ENCODE measurements around the gene POR. TPM values are rescaled to one million over a fixed set of nuclear protein-coding genes. Genes with fewer than 3 reads are reported as not detected.
A peak's percentile ranks its signal among the peaks of the same experiment; 100 is the strongest.

POR gene
- total RNA-seq, 1 experiment from 2014 or later: 151 TPM

DNA sequence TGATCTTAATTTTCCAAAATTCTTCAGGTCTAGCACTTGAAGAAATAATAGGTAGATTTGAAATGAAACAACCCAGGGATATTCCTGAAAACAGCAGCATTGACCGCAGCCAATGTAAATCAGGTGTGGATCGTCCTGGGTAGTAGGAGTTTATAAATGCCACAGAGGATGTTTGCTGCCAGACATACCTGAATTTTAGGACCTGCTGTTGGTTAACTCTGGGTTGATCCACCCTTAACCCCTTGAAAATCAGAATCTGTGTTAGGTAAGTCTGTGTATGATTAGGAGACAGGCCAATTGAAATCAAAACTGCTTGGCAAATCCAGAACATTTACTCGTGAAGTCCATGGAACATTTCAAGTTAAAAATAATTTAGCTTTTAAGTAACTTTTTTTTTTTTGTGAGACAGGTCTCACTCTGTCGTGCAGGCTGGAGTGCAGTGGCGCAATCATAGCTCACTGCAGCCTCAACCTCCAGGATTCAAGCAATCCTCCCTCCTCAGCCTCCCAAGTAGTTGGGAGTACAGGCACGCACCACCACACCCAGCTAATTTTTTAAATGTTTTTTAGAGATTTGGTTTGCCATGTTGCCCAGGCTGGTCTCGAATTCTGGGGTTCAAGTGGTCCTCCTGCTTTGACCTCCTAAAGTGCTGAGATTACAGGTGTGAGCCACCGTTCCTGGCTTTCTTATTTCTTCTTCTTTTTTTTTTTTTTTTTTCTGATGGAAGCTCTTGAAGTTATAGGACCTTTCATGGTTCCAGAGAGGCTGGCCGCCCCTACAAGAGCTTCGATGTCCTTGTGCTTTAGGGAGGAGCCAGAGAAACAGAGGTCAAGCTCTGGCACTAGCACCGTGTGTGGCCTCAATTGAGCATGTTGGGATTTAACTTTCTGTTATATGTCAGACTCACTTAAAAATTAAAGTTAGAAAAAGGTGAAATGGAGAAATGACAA, 2.0 kb downstream of the POR start:
- DNase-seq (ENCODE audit: low spot score): no peak
- POLR2A ChIA-PET: interaction anchor here (0.7 kb wide), 2 partner anchors 10 to 46 kb away, joined by 3 read pairs; no protein-coding TSS in a partner anchor

DNA sequence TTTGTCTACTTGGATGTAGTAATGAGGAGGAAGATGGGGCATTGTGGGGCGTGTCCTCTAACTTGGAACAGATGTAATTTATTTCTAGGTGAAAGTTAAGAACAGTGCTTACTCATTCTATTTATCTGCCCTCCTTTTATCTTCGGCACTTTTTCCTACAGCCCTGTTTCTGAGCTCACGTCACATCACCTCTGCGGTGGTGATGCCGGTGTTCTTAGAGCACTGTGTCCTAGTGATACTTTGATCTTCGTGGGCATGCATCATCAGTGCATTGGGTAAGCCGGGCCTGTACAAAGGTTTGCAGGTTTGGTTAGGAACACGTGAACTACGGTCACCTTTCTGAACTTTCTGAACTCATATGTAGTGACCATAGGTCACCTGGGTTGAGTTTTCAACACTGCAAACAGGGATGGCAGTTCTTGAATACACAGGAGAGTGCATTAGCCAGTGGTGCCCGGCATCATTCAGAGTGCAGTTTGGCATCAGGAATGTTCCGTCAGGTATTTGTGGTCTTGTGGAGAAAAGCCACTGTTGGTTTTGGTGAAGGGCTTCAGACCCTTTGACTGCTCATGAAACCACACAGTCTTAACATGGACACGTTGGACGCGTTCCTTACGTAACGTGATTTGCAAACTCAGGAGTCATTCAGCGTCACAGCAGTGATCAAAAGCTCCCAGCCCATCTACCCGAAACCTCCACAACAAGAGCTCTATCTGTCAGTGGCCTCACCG, 5.6 kb downstream of the POR start:
- Mint-ChIP-seq H3K27ac (0 out of 2 replicates have a peak overlapping the region, but pooled peaks have one; percentile 30), H3K9me3 (no peaks in the 10 kb centered on the region), H3K36me3 (peaks cover 9% of the 10 kb centered on the region; the same call in 1 of the 2 replicates), H3K4me1 (peaks cover 31% of the 10 kb centered on the region), H3K4me3 (no peak overlapping the region), H3K27me3 (ENCODE audit: low read depth) (no peaks in the 10 kb centered on the region)
- POLR2A ChIA-PET: interaction anchor here (0.7 kb wide), 1 partner anchor 243 kb away, joined by 7 read pairs; no protein-coding TSS in a partner anchor
- CTCF ChIA-PET: interaction anchor here (1.0 kb wide), 1 partner anchor 100 kb away, joined by 6 read pairs; no protein-coding TSS in a partner anchor
- TF ChIP-seq, protein P1, sequence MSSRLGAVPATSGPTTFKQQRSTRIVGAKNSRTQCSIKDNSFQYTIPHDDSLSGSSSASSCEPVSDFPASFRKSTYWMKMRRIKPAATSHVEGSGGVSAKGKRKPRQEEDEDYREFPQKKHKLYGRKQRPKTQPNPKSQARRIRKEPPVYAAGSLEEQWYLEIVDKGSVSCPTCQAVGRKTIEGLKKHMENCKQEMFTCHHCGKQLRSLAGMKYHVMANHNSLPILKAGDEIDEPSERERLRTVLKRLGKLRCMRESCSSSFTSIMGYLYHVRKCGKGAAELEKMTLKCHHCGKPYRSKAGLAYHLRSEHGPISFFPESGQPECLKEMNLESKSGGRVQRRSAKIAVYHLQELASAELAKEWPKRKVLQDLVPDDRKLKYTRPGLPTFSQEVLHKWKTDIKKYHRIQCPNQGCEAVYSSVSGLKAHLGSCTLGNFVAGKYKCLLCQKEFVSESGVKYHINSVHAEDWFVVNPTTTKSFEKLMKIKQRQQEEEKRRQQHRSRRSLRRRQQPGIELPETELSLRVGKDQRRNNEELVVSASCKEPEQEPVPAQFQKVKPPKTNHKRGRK (CRISPR knock-in tag; IDR thresholded peaks at IDR 0.05; ENCODE audit: borderline replicate concordance): no peak
- no peak for TF ChIP-seq MXD4 (CRISPR knock-in tag; IDR thresholded peaks at IDR 0.05; ENCODE audit: borderline replicate concordance)
- peak; percentile 91; the same call in 1 of the 2 replicates for TF ChIP-seq GABPB1 (CRISPR knock-in tag; IDR thresholded peaks at IDR 0.05)
- ATAC-seq (no peak), DNase-seq (ENCODE audit: low spot score) (no peak)

More for the DNA sequence above, 2.0 kb downstream of the POR start:
- no peaks in the 10 kb centered on the region for H3K27me3 Mint-ChIP-seq (ENCODE audit: low read depth)
- TF ChIP-seq ZNF219 (CRISPR knock-in tag; IDR thresholded peaks at IDR 0.05; ENCODE audit: borderline replicate concordance): no peak
- TF ChIP-seq, protein P2, sequence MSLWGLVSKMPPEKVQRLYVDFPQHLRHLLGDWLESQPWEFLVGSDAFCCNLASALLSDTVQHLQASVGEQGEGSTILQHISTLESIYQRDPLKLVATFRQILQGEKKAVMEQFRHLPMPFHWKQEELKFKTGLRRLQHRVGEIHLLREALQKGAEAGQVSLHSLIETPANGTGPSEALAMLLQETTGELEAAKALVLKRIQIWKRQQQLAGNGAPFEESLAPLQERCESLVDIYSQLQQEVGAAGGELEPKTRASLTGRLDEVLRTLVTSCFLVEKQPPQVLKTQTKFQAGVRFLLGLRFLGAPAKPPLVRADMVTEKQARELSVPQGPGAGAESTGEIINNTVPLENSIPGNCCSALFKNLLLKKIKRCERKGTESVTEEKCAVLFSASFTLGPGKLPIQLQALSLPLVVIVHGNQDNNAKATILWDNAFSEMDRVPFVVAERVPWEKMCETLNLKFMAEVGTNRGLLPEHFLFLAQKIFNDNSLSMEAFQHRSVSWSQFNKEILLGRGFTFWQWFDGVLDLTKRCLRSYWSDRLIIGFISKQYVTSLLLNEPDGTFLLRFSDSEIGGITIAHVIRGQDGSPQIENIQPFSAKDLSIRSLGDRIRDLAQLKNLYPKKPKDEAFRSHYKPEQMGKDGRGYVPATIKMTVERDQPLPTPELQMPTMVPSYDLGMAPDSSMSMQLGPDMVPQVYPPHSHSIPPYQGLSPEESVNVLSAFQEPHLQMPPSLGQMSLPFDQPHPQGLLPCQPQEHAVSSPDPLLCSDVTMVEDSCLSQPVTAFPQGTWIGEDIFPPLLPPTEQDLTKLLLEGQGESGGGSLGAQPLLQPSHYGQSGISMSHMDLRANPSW (CRISPR knock-in tag; conservative IDR thresholded peaks at IDR 0.05; ENCODE audit: low read depth): no peak
- no peak for TF ChIP-seq MYBL2 (CRISPR knock-in tag; IDR thresholded peaks at IDR 0.05)
- TF ChIP-seq JAZF1 (CRISPR knock-in tag; IDR thresholded peaks at IDR 0.05): no peak
- no peak for TF ChIP-seq KAT7 (CRISPR knock-in tag; IDR thresholded peaks at IDR 0.05; ENCODE audit: borderline replicate concordance)
- TF ChIP-seq GTF2I (CRISPR knock-in tag; conservative IDR thresholded peaks at IDR 0.05): no peak
- no peak for TF ChIP-seq TP53 (CRISPR knock-in tag; IDR thresholded peaks at IDR 0.05)
- peak overlapping the region; percentile 87 for H3K4me3 Mint-ChIP-seq
- CTCF ChIA-PET: interaction anchor here (4.6 kb wide), 1 partner anchor 50 kb away, joined by 16 read pairs; no protein-coding TSS in a partner anchor
- H3K36me3 Mint-ChIP-seq: no peaks in the 10 kb centered on the region; the same call in 1 of the 2 replicates
- H3K9me3 Mint-ChIP-seq: no peaks in the 10 kb centered on the region
- ATAC-seq: no peak
- H3K4me1 Mint-ChIP-seq: peaks cover 36% of the 10 kb centered on the region
- peak overlapping the region; percentile 68 for H3K27ac Mint-ChIP-seq

DNA sequence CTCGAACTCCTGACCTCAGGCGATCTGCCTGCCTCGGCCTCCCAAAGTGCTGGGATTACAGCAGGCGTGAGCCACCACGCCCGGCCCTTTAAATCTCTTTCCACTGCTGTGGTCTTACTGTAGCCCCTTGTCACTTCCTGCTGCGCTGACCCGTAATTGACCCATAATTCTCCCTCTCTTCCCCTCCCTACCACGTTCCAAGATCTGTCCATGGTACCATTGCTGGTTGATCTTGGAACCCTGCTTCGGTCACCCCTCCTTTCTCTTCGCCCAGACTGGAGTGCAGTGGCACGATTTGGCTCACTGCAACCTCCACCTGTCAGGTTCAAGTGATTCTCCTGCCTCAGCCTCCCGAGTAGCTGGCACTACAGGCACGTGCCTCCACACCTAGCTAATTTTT, 6.5 kb downstream of the POR start:
- Mint-ChIP-seq H3K36me3 (peaks cover 13% of the 10 kb centered on the region), H3K27me3 (ENCODE audit: low read depth) (no peaks in the 10 kb centered on the region), H3K9me3 (no peaks in the 10 kb centered on the region), H3K27ac (no peak overlapping the region), H3K4me1 (peaks cover 23% of the 10 kb centered on the region), H3K4me3 (no peak overlapping the region)
- no peak for DNase-seq (ENCODE audit: low spot score)
- CTCF ChIA-PET: interaction anchor here (0.8 to 1.0 kb wide), 2 partner anchors 51 to 99 kb away, joined by 4 to 6 read pairs; no protein-coding TSS in a partner anchor
- POLR2A ChIA-PET: interaction anchor here (0.6 to 1.0 kb wide), 2 partner anchors 14 to 272 kb away, joined by 3 read pairs; no protein-coding TSS in a partner anchor
- no peak for ATAC-seq
- TF ChIP-seq SOX15 (CRISPR knock-in tag; IDR thresholded peaks at IDR 0.05) (no peak), CBFB (CRISPR knock-in tag; IDR thresholded peaks at IDR 0.05; ENCODE audit: low read depth) (no peak), OVOL2 (CRISPR knock-in tag; IDR thresholded peaks at IDR 0.05; ENCODE audit: borderline replicate concordance) (no peak), RELA (CRISPR knock-in tag; IDR thresholded peaks at IDR 0.05; ENCODE audit: borderline replicate concordance) (no peak), NR3C1 (CRISPR knock-in tag; conservative IDR thresholded peaks at IDR 0.05; ENCODE audit: low read depth) (no peak), FOXK1 (CRISPR knock-in tag; IDR thresholded peaks at IDR 0.05) (no peak), ZNF121 (CRISPR knock-in tag; IDR thresholded peaks at IDR 0.05) (no peak)
- TF ChIP-seq, protein P3, sequence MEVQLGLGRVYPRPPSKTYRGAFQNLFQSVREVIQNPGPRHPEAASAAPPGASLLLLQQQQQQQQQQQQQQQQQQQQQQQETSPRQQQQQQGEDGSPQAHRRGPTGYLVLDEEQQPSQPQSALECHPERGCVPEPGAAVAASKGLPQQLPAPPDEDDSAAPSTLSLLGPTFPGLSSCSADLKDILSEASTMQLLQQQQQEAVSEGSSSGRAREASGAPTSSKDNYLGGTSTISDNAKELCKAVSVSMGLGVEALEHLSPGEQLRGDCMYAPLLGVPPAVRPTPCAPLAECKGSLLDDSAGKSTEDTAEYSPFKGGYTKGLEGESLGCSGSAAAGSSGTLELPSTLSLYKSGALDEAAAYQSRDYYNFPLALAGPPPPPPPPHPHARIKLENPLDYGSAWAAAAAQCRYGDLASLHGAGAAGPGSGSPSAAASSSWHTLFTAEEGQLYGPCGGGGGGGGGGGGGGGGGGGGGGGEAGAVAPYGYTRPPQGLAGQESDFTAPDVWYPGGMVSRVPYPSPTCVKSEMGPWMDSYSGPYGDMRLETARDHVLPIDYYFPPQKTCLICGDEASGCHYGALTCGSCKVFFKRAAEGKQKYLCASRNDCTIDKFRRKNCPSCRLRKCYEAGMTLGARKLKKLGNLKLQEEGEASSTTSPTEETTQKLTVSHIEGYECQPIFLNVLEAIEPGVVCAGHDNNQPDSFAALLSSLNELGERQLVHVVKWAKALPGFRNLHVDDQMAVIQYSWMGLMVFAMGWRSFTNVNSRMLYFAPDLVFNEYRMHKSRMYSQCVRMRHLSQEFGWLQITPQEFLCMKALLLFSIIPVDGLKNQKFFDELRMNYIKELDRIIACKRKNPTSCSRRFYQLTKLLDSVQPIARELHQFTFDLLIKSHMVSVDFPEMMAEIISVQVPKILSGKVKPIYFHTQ (CRISPR knock-in tag; IDR thresholded peaks at IDR 0.05): no peak
- TF ChIP-seq, protein P4, sequence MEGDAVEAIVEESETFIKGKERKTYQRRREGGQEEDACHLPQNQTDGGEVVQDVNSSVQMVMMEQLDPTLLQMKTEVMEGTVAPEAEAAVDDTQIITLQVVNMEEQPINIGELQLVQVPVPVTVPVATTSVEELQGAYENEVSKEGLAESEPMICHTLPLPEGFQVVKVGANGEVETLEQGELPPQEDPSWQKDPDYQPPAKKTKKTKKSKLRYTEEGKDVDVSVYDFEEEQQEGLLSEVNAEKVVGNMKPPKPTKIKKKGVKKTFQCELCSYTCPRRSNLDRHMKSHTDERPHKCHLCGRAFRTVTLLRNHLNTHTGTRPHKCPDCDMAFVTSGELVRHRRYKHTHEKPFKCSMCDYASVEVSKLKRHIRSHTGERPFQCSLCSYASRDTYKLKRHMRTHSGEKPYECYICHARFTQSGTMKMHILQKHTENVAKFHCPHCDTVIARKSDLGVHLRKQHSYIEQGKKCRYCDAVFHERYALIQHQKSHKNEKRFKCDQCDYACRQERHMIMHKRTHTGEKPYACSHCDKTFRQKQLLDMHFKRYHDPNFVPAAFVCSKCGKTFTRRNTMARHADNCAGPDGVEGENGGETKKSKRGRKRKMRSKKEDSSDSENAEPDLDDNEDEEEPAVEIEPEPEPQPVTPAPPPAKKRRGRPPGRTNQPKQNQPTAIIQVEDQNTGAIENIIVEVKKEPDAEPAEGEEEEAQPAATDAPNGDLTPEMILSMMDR (IDR thresholded peaks at IDR 0.05): no peak

All from WTC11 (cell line).